Stimulated activated naive CD8-positive, alpha-beta T cell treated with anti-CD3 and anti-CD28 coated beads, Interleukin-15, amount 100 ng/mL, for 72 hours (primary cell): Measurements from ENCODE around the gene RAD51B.

Experiments
- ATAC-seq: fragments of 150-1000 bp; cut with Tn5 transposase; 2 replicates; pipeline ENCODE4 v1.10.0; 2021; ENCODE audit warnings: mild to moderate bottlenecking, moderate library complexity
- DNase-seq, 2 donors: peaks; one replicate each; pipeline ENCODE4 v3.0.0; 2021 to 2022
- H3K27ac Mint-ChIP-seq, 2 donors: one replicate each; pipeline ENCODE4 v1.8.0; 2022; ENCODE audit warnings: mild to moderate bottlenecking in 2 of 2, mixed read lengths in 2 of 2, moderate library complexity in 2 of 2
- H3K27me3 Mint-ChIP-seq: one replicate; pipeline ENCODE4 v1.8.0; 2022; ENCODE audit warnings: mixed read lengths
- H3K4me1 Mint-ChIP-seq: one replicate; pipeline ENCODE4 v1.8.0; 2022; ENCODE audit warnings: mild to moderate bottlenecking, mixed read lengths
- H3K4me3 Mint-ChIP-seq, 2 donors: one replicate each; pipeline ENCODE4 v1.8.0; 2022; ENCODE audit warnings: mild to moderate bottlenecking in 2 of 2, mixed read lengths in 2 of 2, moderate library complexity in 1 of 2
- H3K9me3 Mint-ChIP-seq, 2 donors: one replicate each; pipeline ENCODE4 v1.8.0; 2022; ENCODE audit warnings: mixed read lengths in 2 of 2

RAD51B gene

DNA sequence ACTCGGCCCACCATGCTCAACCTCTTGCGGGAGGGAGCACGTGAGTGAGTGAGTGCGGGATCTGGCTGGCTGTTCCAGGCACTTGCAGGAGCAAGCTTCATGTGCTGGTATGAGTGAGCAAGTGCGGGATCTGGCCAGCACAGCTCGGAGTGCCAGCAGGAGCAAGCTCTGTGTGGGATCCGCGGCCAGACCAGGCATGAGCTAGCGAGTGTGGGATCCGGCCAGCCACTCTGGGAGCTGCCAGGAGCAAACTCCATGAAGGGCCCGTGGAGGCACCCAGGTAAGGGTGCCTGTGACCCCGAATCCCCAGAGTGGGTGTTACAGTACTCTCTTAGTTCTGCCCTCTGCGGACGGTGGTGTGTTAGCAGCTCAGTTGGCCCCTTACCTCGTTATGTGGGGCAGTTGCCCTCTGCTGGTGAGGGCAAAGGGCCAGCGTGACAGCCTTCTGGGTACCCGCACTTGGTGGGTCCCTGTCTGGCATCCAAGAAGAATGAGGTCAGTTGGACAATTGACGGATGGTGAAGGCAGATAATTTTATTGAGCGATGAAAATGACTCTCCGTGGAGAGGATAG, 38.3 kb downstream of the RAD51B start:
- H3K4me3 Mint-ChIP-seq = no peak overlapping the region
- no peaks in the 10 kb centered on the region for H3K9me3 Mint-ChIP-seq
- no peaks in the 10 kb centered on the region for H3K27me3 Mint-ChIP-seq
- ATAC-seq = no peak
- no peak for DNase-seq
- no peak overlapping the region for H3K27ac Mint-ChIP-seq
- peaks cover 8% of the 10 kb centered on the region for H3K4me1 Mint-ChIP-seq

DNA sequence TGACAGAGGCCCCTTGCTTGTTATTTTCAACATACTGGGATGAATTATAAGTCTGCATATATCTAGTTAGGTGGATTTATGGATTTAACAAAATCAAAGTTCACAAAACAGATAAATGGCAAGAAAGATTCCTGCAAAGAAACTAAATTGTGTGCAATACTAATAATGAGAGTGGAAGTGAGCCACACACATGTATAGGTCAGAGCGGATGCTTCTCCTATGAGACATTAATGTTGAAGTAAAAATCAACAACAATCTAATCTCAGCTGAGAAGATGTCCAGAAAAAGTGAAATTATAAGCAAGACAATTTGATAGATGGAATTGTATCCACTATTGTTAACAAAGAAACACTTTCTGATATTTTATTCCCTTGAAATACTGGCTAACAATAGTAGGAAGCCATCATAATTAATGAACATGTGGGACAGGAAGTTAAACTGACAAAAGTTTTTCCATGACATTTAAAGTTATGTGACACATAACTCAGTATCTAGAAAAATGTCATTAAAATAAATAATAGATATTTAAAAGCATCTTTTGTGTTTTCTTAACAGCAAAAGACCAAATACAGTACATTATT, 39.7 kb downstream of the RAD51B start:
- peaks cover 8% of the 10 kb centered on the region for H3K4me1 Mint-ChIP-seq
- ATAC-seq = no peak
- H3K27ac Mint-ChIP-seq = no peak overlapping the region
- no peak overlapping the region for H3K4me3 Mint-ChIP-seq
- DNase-seq = no peak
- no peaks in the 10 kb centered on the region for H3K9me3 Mint-ChIP-seq
- no peaks in the 10 kb centered on the region for H3K27me3 Mint-ChIP-seq

DNA sequence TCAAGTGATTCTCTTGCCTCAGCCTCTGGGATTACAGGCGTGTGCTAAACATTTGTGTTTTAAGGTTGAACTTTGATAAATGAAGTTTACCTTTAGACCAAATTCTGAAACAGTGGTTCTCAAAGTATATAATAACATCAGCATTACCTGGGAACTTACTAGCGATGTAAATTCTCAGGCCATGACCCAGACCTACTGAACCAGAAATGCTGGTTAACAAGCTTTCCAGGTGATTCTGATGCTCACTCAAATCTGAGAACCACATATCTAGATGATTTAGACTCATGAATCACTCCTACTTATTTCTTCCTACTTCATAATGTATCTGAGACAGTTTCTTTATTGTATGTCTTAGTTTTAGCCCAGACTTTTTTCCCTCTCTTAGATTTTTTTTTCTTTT, 43.6 kb downstream of the RAD51B start:
- H3K4me3 Mint-ChIP-seq = no peak overlapping the region
- no peaks in the 10 kb centered on the region for H3K27me3 Mint-ChIP-seq
- no peak for ATAC-seq
- peaks cover 8% of the 10 kb centered on the region for H3K4me1 Mint-ChIP-seq
- DNase-seq = no peak
- peaks cover 0 to 10% of the 10 kb centered on the region in 2 donors for H3K9me3 Mint-ChIP-seq
- H3K27ac Mint-ChIP-seq = no peak overlapping the region

DNA sequence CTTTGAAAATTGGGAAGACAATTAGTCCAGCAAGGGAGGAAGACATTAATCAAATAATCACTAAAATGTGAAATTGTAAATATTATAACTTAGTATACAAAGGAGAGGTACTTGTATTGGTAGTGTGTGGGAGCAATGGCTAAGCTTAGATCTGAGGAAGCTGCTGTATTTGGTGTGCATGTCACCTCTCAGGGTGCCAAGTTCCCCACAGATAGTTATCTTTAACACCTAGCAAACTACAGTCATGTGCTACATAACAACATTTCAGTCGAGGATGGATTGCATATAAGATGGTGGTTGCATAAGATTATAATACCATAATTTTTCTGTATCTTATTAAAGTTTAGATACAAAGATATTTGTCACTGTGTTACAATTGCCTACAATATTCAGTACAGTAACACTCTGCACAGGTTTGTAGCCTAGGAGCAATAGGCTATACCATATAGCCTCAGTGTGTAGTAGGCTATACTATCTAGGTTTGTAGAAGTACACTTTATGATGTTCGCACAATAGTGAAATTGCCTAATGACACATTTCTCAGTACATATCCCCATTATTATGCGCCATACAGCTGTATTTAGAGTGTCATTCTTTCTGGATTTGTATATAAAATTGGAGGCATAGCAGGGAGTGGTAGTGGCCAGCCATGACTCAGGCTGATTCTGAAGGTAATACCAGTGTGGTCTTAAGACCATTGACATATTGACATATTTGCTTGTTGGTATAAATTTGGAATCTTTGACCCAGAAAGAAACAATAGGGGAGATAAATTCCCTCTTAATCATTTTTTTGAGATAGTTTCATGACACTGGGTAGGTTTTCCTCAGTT, 55.8 kb downstream of the RAD51B start:
- Mint-ChIP-seq H3K4me1 (peaks cover under 1% of the 10 kb centered on the region), H3K27ac (no peak overlapping the region), H3K4me3 (no peak overlapping the region), H3K9me3 (no peaks in the 10 kb centered on the region), H3K27me3 (no peaks in the 10 kb centered on the region)
- DNase-seq (no peak), ATAC-seq (no peak)

DNA sequence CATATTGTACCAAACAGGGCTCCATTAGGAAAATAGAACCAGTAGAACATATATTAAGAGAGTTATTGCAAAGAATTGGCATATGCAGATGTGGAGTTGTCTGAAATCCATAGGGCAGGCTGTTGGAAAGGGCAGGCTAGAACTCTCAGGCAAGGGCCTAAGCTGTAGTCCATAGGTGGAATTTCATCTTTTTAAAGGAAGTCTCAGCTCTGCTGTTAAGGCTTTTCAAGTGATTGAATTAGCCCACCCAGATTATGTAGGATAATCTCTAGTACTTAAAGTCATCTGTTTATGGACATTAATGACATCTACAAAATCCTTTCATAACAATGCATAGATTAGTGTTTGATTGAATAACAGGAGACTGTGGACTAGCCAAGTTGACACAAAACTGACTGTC, 59.4 kb downstream of the RAD51B start:
- Mint-ChIP-seq H3K27ac (no peak overlapping the region), H3K4me3 (no peak overlapping the region), H3K27me3 (no peaks in the 10 kb centered on the region), H3K9me3 (no peaks in the 10 kb centered on the region), H3K4me1 (peaks cover 19% of the 10 kb centered on the region)
- ATAC-seq = no peak
- DNase-seq = no peak

DNA sequence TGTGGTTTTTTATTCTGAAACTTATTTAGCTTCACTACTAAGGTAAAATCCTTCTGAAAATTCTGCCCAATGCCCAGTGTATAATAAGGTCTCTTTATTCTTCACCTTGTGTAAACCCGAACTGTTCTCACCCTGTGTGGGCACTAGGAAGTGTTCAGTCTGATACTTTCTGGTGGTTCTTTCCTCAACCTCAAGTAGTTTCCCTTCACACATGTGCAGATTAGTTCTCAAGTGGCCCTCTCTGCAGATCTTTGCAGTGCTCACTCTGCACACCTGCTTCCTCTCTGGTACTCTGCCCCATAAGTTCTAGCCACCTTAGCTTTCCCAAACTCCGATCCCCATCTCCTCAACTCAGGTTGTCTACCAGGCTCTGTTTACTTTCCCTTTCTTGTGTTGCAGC, 61.6 kb downstream of the RAD51B start:
- DNase-seq = peak; percentile 9 to 25
- ATAC-seq = peak; percentile 100
- H3K4me3 Mint-ChIP-seq = no peak overlapping the region
- H3K4me1 Mint-ChIP-seq = peaks cover 26% of the 10 kb centered on the region
- H3K27me3 Mint-ChIP-seq = no peaks in the 10 kb centered on the region
- no peaks in the 10 kb centered on the region for H3K9me3 Mint-ChIP-seq
- H3K27ac Mint-ChIP-seq = no peak overlapping the region

DNA sequence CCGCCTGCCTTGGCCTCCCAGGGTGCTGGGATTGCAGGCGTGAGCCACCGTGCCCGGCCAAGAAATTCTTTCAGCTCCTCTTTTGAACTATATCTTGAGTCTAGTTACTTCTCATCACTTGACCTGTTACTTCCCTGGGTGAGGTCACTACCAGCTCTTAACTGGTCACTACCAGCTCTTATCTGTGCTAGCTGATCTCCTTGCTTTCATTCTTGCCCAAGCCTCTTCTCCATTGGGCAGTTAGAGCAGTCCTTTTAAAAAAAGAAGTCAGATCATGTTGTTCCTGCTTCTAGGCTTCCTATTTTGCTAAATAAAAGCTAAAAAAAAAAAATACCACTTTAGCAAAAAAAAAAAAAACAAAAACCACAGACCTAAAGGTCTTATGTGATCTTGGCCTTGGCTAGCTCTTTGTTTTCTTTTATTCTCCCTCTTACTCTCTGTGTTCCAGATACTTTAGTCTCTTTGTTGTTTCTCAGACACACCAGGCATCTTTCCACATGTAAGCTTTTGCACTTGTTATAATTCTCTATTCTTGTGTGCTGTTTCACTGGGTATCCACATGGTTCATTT, 63.5 kb downstream of the RAD51B start:
- Mint-ChIP-seq H3K27ac (no peak overlapping the region), H3K9me3 (no peaks in the 10 kb centered on the region), H3K27me3 (no peaks in the 10 kb centered on the region), H3K4me3 (no peak overlapping the region), H3K4me1 (peaks cover 26% of the 10 kb centered on the region)
- no peak for ATAC-seq
- DNase-seq = no peak

DNA sequence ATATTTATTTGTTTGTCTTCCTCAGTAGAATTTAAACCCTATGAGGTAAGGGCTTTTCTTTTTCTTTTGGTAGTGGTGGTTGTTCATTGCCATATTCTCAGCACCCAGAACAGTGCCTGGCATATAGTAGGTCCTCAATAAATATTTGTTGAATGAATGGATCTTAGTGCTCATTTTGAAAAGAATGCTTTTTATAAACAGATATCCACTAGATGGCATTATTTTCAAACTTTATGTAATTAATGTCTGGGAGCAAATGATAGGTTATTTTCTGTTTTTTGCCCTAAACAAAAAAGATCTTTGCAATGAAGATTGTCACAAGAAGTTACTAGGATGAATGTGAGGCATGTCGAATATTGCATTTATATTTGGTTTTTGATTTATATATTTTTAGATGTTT, 64.1 kb downstream of the RAD51B start:
- no peak overlapping the region for H3K27ac Mint-ChIP-seq

DNA sequence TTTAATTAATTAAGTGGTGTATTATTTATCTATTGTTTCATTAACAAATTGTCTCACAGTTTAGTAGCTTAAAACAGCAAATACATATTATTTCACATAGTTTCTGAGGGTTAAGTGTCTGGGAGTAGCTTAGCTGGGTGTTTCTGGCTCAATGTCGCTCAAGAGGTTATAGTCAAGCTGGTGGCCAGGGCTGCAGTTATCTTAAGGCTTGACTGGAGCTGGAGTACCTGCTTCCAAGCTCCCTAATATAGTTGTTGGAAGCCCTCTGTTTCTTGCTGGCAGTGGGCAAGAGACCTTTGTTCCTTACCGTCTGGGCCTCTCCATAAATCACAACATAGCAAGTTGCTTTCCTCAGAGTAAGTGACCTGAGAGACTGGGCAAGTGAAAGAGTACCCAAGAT, 66.6 kb downstream of the RAD51B start:
- DNase-seq (no peak), ATAC-seq (no peak)
- H3K4me3 Mint-ChIP-seq = no peak overlapping the region
- H3K4me1 Mint-ChIP-seq = peaks cover 19% of the 10 kb centered on the region
- no peaks in the 10 kb centered on the region for H3K27me3 Mint-ChIP-seq
- H3K9me3 Mint-ChIP-seq = no peaks in the 10 kb centered on the region
- H3K27ac Mint-ChIP-seq = no peak overlapping the region

More for the DNA sequence above, 64.1 kb downstream of the RAD51B start:
- no peak for ATAC-seq
- H3K4me3 Mint-ChIP-seq = no peak overlapping the region
- H3K27me3 Mint-ChIP-seq = no peaks in the 10 kb centered on the region
- peaks cover 26% of the 10 kb centered on the region for H3K4me1 Mint-ChIP-seq
- H3K9me3 Mint-ChIP-seq = no peaks in the 10 kb centered on the region
- DNase-seq = no peak

DNA sequence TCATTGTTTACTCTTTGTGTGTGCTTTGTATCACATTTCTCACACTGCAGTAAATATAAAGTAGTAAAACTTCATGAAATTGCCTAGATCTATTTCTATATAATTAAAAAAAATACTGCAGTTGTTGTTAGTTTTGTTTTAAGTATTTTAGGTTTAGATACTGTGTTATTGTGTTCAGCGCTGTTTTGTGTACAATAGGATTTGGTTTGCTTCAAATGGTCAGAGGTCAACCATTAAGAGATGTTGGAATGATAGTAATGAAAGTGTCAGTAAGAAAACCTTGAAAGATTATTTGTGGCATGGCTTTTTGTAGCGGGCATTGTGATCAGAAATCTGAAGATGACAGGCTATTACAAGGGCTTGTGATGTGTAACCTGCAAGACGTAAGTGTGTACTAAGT, 67.9 kb downstream of the RAD51B start:
- H3K9me3 Mint-ChIP-seq = no peaks in the 10 kb centered on the region
- no peak for ATAC-seq
- no peak overlapping the region for H3K27ac Mint-ChIP-seq
- no peak overlapping the region for H3K4me3 Mint-ChIP-seq
- no peaks in the 10 kb centered on the region for H3K27me3 Mint-ChIP-seq
- no peak for DNase-seq
- peaks cover 7% of the 10 kb centered on the region for H3K4me1 Mint-ChIP-seq

DNA sequence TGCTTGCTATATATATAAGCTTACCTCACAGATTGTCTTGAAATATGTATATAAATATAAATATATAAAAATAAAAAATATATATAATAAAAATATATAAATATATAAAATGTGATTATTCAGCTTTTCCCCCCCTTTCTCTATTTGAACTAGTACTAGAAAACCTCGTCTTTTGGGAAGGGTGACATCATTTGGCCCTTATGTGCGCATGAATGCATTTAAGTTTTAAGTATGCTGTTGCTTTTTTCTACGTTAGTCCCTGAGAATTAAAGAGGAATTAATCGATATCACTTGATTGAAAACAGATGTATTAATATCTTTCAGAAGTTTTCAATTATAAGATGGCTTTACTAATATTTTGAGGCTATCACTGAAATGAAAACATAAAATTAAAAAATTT, 69.9 kb downstream of the RAD51B start:
- peaks cover 4% of the 10 kb centered on the region for H3K4me1 Mint-ChIP-seq
- no peaks in the 10 kb centered on the region for H3K9me3 Mint-ChIP-seq
- no peaks in the 10 kb centered on the region for H3K27me3 Mint-ChIP-seq
- no peak overlapping the region for H3K27ac Mint-ChIP-seq
- DNase-seq (no peak), ATAC-seq (no peak)
- H3K4me3 Mint-ChIP-seq = no peak overlapping the region

DNA sequence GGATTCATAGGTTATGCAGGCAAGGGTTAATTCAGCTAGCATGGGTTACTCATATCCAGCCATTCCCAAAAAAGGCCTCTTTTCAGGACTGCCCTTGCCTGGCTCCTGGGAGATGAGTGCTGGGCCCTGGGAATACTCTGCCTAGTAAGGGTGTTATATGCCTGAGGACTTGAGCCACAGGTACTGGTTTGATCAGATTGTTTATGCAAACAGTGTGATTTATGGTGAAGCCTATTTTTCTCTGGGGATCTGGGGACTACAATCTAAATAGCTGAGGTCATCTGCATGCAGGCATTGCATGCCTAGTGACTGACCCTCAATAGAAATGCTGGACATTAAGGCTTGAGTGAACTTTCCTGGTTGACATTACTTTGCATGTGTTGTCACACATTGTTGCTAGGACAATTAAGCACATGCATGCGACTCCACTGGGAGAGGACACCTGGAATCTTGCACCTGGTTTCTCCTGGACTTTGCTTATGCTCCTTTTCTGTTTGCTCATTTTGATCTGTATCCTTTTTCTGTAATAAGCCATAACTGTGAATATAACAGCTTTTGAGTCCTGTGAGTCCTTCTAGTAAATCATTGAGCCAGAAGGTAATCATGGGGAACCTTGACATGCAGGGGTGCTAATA, 73.0 kb downstream of the RAD51B start:
- Mint-ChIP-seq H3K4me3 (no peak overlapping the region), H3K9me3 (no peaks in the 10 kb centered on the region), H3K27me3 (no peaks in the 10 kb centered on the region), H3K27ac (no peak overlapping the region), H3K4me1 (peaks cover 5% of the 10 kb centered on the region)
- no peak for ATAC-seq
- DNase-seq = no peak

DNA sequence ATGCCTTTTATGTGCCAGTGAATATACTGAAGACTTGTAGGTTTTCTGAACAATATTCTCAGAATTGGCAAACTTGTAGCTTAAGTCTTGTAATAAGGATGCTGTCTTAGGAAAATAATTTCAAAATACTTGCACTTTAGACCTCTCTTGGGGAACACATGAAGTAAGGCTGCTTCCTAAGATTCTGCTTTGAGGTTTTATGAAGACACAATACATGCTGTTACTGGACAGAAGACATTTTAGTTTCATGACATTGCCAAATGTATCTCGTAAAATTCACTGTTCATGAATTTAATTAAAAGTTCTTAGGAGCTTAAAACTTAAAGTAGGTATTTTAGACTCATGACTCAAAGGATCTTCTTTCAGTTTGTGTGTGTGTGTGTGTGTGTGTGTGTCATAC, 80.7 kb downstream of the RAD51B start:
- peaks cover 9 to 13% of the 10 kb centered on the region in 2 donors for H3K9me3 Mint-ChIP-seq
- ATAC-seq = no peak
- peaks cover 5% of the 10 kb centered on the region for H3K4me1 Mint-ChIP-seq
- no peak for DNase-seq
- H3K27me3 Mint-ChIP-seq = no peaks in the 10 kb centered on the region
- H3K27ac Mint-ChIP-seq = no peak overlapping the region
- no peak overlapping the region for H3K4me3 Mint-ChIP-seq

DNA sequence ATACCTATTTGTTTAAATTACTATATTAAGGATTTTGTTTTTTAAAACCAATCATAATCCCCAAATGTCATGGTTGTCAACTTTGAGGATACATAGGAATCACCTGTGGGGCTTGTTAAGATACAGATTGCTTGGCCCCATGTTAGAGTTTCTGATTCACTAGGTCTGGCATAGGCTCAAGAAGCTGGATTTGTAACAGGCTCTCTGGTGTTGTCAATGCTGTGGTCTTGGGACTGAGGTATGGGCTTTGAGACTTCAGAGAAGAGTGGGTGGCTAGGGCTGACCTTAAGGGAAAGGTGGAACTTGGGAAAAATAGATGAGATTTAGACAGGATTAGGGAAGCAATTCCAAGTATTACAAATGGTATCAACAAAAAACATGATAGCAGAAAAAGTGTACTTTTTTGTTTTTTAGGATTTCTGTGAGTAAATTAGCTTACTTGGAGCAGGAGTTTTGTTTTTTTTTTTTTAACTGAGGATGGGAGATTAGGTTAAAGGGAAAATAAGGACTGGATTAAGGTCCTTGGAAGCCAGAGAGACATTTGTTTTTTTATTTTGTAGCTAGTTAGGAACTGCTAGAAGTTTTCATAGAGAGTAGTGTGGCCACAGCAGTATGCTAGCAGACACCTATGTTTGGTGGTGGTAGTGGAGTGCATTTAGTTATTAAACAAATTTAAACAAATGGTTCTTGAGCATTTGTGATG, 88.6 kb downstream of the RAD51B start:
- H3K4me1 Mint-ChIP-seq = no peaks in the 10 kb centered on the region
- H3K4me3 Mint-ChIP-seq = no peak overlapping the region
- peaks cover 0 to 20% of the 10 kb centered on the region in 2 donors for H3K9me3 Mint-ChIP-seq
- H3K27ac Mint-ChIP-seq = no peak overlapping the region
- DNase-seq (no peak), ATAC-seq (no peak)
- no peaks in the 10 kb centered on the region for H3K27me3 Mint-ChIP-seq

DNA sequence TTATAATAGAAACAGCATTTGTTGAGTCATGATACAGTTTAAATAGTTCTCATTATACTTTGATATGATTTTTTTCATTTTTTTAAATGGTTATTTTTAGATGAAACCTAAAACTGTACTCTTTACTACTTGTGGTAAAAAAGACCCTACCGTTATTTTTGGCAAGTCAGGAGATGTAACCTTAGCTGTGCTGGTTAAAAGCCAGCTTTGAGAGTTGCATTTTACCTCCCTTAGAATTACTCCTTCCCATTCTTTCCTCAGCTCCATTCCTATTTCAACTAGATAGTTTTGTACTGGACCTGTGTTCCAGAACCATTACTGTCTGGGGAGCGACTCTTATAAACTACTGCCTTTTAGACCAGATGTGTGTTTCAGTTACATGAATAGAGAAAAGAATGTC, 92.0 kb downstream of the RAD51B start:
- no peaks in the 10 kb centered on the region for H3K27me3 Mint-ChIP-seq
- no peak overlapping the region for H3K4me3 Mint-ChIP-seq
- no peak for ATAC-seq
- no peak for DNase-seq
- no peaks in the 10 kb centered on the region for H3K4me1 Mint-ChIP-seq
- H3K27ac Mint-ChIP-seq = no peak overlapping the region
- H3K9me3 Mint-ChIP-seq = peaks cover 0 to 2% of the 10 kb centered on the region in 2 donors
